HG02938 (cell line): ENCODE results near the gene TRIM45.

Experiments
- ATAC-seq: cut with Tn5 transposase; IDR thresholded peaks from one replicate; pipeline ENCODE4 v1.9.1; 2021; ENCODE audit warnings: mild to moderate bottlenecking, moderate library complexity; ENCODE audit not compliant: unreplicated experiment

The TRIM45 gene

GRCh38 chr1:117061986-117062415 is 59.5 kb downstream of the TRIM45 start:
- ATAC-seq: no peak
